GM12872 (cell line): ENCODE results near the gene GNPAT.

Experiments used
- CTCF ChIP-seq: IDR thresholded peaks from 3 replicates; pipeline ENCODE4 v1.5.1; 2011; ENCODE audit warnings: low read depth, mild to moderate bottlenecking, low read length, moderate library complexity; ENCODE audit not compliant: insufficient read depth

Gene GNPAT

GRCh38 chr1:231279081-231279480 lies 38.1 kb downstream of the GNPAT start:
- TF ChIP-seq CTCF: no peak

GRCh38 chr1:231279683-231280082 lies 38.7 kb downstream of the GNPAT start:
- no peak for TF ChIP-seq CTCF

GRCh38 chr1:231284441-231284840 lies 43.4 kb downstream of the GNPAT start:
- no peak for TF ChIP-seq CTCF

- TF ChIP-seq CTCF: no peak
Measured at GRCh38 chr1:231286603-231287002, 45.6 kb downstream of the GNPAT start.

GRCh38 chr1:231295938-231296337 lies 54.9 kb downstream of the GNPAT start:
- TF ChIP-seq CTCF: no peak

GRCh38 chr1:231301990-231302389 lies 61.0 kb downstream of the GNPAT start:
- TF ChIP-seq CTCF: no peak

- no peak for TF ChIP-seq CTCF
Measured at GRCh38 chr1:231310391-231310934, 69.5 kb downstream of the GNPAT start.
